Right cardiac atrium (tissue), 5 donors: Measurements from ENCODE around the gene EOGT. TPM values are rescaled to one million over a fixed set of nuclear protein-coding genes. Genes with fewer than 3 reads are reported as not detected.

ENCODE experiments used
- ATAC-seq, 2 donors: fragments of 200-7000 bp; cut with Tn5 transposase; one replicate each; pipeline versions ENCODE4 v1.8.0 to v1.9.1; 2020; ENCODE audit warnings: moderate library complexity in 2 of 2, mild to moderate bottlenecking in 1 of 2
- DNase-seq, 3 donors: peaks; one replicate each; pipeline ENCODE4 v3.0.0-alpha.2; 2020
- H3K27ac ChIP-seq: one replicate; pipeline ENCODE4 v1.5.1; 2013; ENCODE audit warnings: mild to moderate bottlenecking, low read length, control low read depth, moderate library complexity
- H3K27me3 ChIP-seq: one replicate; pipeline ENCODE4 v1.6.1; 2013; ENCODE audit not compliant: control insufficient read depth, insufficient read depth
- H3K4me1 ChIP-seq: one replicate; pipeline ENCODE4 v1.6.1; 2013; ENCODE audit warnings: low read length; ENCODE audit not compliant: control insufficient read depth, insufficient read depth
- H3K4me3 ChIP-seq: one replicate; pipeline ENCODE4 v1.5.1; 2013; ENCODE audit warnings: low read length, control low read depth
- H3K9me3 ChIP-seq: one replicate; pipeline ENCODE4 v1.6.1; 2013; ENCODE audit warnings: low read length; ENCODE audit not compliant: control insufficient read depth
- WGBS: extraction: QIAGEN DNeasy Blood & Tissue Kit; methylation state at CpG from one replicate; pipeline ENCODE4 v1.1.7; 2013; 5-methylcytosine and 5-hydroxymethylcytosine counted together
- intact Hi-C, 4 donors: fragments of 100-400 bp; cut with DNase I; formaldehyde crosslinking; loops; one replicate each; pipeline versions ENCODE4 v1.11.0 to v1.14.0; 2022 to 2023
- polyA plus RNA-seq: library from polyadenylated mRNA; stranded (reverse); fragments of 200-250 nt; gene quantifications from one replicate; pipeline ENCODE4 v1.2.3, GENCODE V29; 2013
- total RNA-seq, 4 donors: library from RNA; stranded (reverse); fragmentation: NEBNext Ultra II Directional; extraction: Animal tissue kit (Norgen Biotek cat#: 25700); gene quantifications; one replicate each; pipeline ENCODE4 v1.2.1, GENCODE V29; 2021
- donor health status: healthy with polysubstance abuse.
- donor health status: DM: no; HTN: yes; CAD: no.
- donor health status: DM: no; HTN: no; CAD: no.
- donor health status: DM: no; HTN: yes; CAD: no; lungs with severe emphysema.
- donor health status: DM: yes; HTN: yes; CAD: no.

EOGT gene
- total and polyA plus RNA-seq, 5 donors, result 26.1 to 112 (median 55.7) TPM

- Histone ChIP-seq H3K27ac (no peak overlapping the region), H3K9me3 (no peaks in the 10 kb centered on the region), H3K4me3 (no peak overlapping the region), H3K4me1 (no peaks in the 10 kb centered on the region), H3K27me3 (no peaks in the 10 kb centered on the region)
- 94% methylated on average over 2 of the region's 2 CpGs for WGBS
- no peak for ATAC-seq
- intact Hi-C loops, result no loop called here
- no peak for DNase-seq
Measured at GRCh38 chr3:69032142-69032541, 18.7 kb upstream of the EOGT start.

GRCh38 chr3:69031635-69032034 is 18.2 kb upstream of the EOGT start:
- 88% methylated on average over 1 of the region's 1 CpG for WGBS
- no peak for DNase-seq

DNA sequence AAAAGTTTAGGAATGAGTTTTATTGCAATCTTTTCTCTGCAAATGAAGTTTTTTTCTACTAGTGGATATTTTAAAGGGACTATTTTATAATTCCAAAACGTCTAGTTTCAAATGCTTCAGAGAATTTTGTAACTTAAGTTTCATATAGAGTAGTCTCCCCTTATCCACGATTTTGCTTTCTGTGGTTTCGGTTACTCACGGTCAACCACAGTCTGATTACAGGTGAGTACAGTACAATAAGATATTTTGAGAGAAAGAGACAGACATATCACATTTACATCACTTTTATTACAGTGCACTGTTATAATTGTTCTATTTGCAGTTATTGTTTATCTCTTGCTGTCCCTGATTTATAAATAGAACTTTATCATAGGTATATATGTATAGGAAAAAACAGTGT is 7.4 kb upstream of the EOGT start:
- no peaks in the 10 kb centered on the region for H3K4me1 ChIP-seq
- WGBS, result 74% methylated on average over 4 of the region's 4 CpGs
- no peak overlapping the region for H3K27ac ChIP-seq
- H3K9me3 ChIP-seq, result no peaks in the 10 kb centered on the region
- H3K27me3 ChIP-seq, result no peaks in the 10 kb centered on the region
- ATAC-seq, result no peak
- no peak overlapping the region for H3K4me3 ChIP-seq
- intact Hi-C loops, result no loop called here
- no peak for DNase-seq

More at GRCh38 chr3:69031635-69032034, 18.2 kb upstream of the EOGT start:
- Histone ChIP-seq H3K9me3 (no peaks in the 10 kb centered on the region), H3K27ac (no peak overlapping the region), H3K27me3 (no peaks in the 10 kb centered on the region), H3K4me1 (no peaks in the 10 kb centered on the region), H3K4me3 (no peak overlapping the region)
- ATAC-seq, result no peak
- intact Hi-C loops, result no loop called here

DNA sequence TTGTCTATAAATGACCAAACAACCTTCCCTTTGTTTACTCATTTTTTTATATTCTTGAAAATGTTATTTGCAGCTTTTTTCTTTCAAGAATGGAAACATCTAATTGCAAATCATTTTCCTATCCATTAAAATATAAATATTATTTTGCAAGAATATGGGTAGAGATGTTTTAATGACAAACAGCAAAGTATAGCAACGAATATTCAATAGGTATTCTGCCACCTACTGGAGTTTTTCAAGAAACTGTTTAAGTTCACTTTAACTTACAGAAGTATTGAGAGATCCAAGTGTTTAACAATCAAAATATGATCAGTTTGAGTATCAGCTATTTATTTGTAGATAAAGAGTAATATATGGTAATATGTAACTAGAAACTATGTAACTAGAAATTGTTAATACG is 6.9 kb upstream of the EOGT start:
- Histone ChIP-seq H3K27ac (no peak overlapping the region), H3K4me3 (no peak overlapping the region), H3K9me3 (no peaks in the 10 kb centered on the region), H3K27me3 (no peaks in the 10 kb centered on the region), H3K4me1 (no peaks in the 10 kb centered on the region)
- DNase-seq (no peak), ATAC-seq (no peak)
- intact Hi-C loops, result no loop called here
- WGBS, result 43% methylated on average over 2 of the region's 2 CpGs

GRCh38 chr3:69016901-69017300 is 3.4 kb upstream of the EOGT start:
- 78% methylated on average over 2 of the region's 2 CpGs for WGBS
- no peak overlapping the region for H3K27ac ChIP-seq
- intact Hi-C loops, result no loop called here
- no peaks in the 10 kb centered on the region for H3K4me1 ChIP-seq
- ATAC-seq (no peak), DNase-seq (no peak)
- no peaks in the 10 kb centered on the region for H3K9me3 ChIP-seq
- no peak overlapping the region for H3K4me3 ChIP-seq
- no peaks in the 10 kb centered on the region for H3K27me3 ChIP-seq

- ATAC-seq (no peak), DNase-seq (no peak)
- Histone ChIP-seq H3K27me3 (no peaks in the 10 kb centered on the region), H3K9me3 (no peaks in the 10 kb centered on the region), H3K4me1 (no peaks in the 10 kb centered on the region), H3K4me3 (no peak overlapping the region), H3K27ac (no peak overlapping the region)
- intact Hi-C loops, result no loop called here
- WGBS, result 96% methylated on average over 4 of the region's 4 CpGs
Measured at GRCh38 chr3:69016102-69016501, 2.6 kb upstream of the EOGT start.

GRCh38 chr3:69014022-69014580 is 617 bp upstream of the EOGT start:
- DNase-seq, result no peak
- no peaks in the 10 kb centered on the region for H3K4me1 ChIP-seq
- ATAC-seq, result no peak
- no peaks in the 10 kb centered on the region for H3K27me3 ChIP-seq
- 15% methylated on average over 11 of the region's 11 CpGs for WGBS
- H3K4me3 ChIP-seq, result peak overlapping the region; percentile 90
- intact Hi-C loops, result no loop called here
- H3K9me3 ChIP-seq, result no peaks in the 10 kb centered on the region
- peak overlapping the region; percentile 94 for H3K27ac ChIP-seq

DNA sequence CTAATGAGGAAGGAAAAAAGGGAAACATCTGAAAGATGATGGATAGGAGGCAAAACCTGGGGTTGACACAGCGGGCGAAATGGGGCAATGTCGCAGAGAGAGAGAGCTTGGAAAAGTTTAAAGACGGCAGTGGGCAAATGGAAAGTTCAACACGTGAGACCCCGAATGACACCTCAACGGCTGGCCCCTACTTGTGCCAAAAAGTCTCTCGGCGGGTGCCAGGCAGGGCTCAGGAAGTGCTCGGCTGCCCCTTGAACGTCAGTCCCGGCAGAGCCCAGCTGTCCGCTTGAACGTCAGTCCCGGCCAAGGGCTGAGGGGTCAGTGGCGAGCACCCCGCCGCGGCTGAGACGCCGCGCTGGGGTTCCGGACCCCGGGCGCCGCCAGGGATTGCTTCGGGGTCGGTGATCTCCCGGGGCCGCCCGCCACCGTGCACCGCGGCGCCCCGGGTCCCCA is 658 bp downstream of the EOGT start:
- DNase-seq (peak; percentile 73 to 88 (median 85)), ATAC-seq (peak; percentile 53 to 56)
- peak overlapping the region; percentile 90 for H3K4me3 ChIP-seq
- WGBS, result 3% methylated on average over 36 of the region's 36 CpGs
- no peaks in the 10 kb centered on the region for H3K9me3 ChIP-seq
- peaks cover 2% of the 10 kb centered on the region for H3K4me1 ChIP-seq
- intact Hi-C loops, result no loop called here
- no peaks in the 10 kb centered on the region for H3K27me3 ChIP-seq
- peak overlapping the region; percentile 94 for H3K27ac ChIP-seq

GRCh38 chr3:69012100-69012799 is 1.2 kb downstream of the EOGT start:
- Histone ChIP-seq H3K4me3 (peak overlapping the region; percentile 90), H3K4me1 (peaks cover 2% of the 10 kb centered on the region), H3K9me3 (no peaks in the 10 kb centered on the region), H3K27me3 (no peaks in the 10 kb centered on the region), H3K27ac (peak overlapping the region; percentile 94)
- peak; percentile 59 to 84 (median 78) for DNase-seq
- intact Hi-C loops, result no loop called here
- peak; percentile 35 to 38 for ATAC-seq
- 44% methylated on average over 22 of the region's 22 CpGs for WGBS

- no peak for ATAC-seq
- Histone ChIP-seq H3K9me3 (no peaks in the 10 kb centered on the region), H3K27me3 (no peaks in the 10 kb centered on the region), H3K4me3 (no peak overlapping the region), H3K27ac (no peak overlapping the region), H3K4me1 (peaks cover 2% of the 10 kb centered on the region)
- WGBS, result 96% methylated on average over 8 of the region's 8 CpGs
- DNase-seq, result no peak
- intact Hi-C loops, result no loop called here
Measured at GRCh38 chr3:69011096-69011730, 2.3 kb downstream of the EOGT start.

GRCh38 chr3:69009559-69010410 is 3.7 kb downstream of the EOGT start:
- intact Hi-C loops, result no loop called here
- H3K4me3 ChIP-seq, result no peak overlapping the region
- no peaks in the 10 kb centered on the region for H3K27me3 ChIP-seq
- DNase-seq, result no peak
- 46% methylated on average over 3 of the region's 3 CpGs for WGBS
- no peak overlapping the region for H3K27ac ChIP-seq
- H3K9me3 ChIP-seq, result no peaks in the 10 kb centered on the region
- peak in 1 of 2 donors; percentile 24 for ATAC-seq
- peaks cover 3% of the 10 kb centered on the region for H3K4me1 ChIP-seq
